HepG2 (cell line): Measurements from ENCODE around the gene WEE1. TPM values are rescaled to one million over a fixed set of nuclear protein-coding genes. Genes with fewer than 3 reads are reported as not detected.

ENCODE experiments used
- ATAD3A ChIP-seq: sonication (generic); formaldehyde crosslinking; IDR thresholded peaks from 2 replicates; pipeline ENCODE4 v1.4.0; 2020; ENCODE audit warnings: missing genetic modification reagents
- BHLHE40 ChIP-seq: IDR thresholded peaks from 2 replicates; pipeline ENCODE4 v1.6.1; 2011; ENCODE audit warnings: low read length, improper control_type of control experiment
- DNMT3B ChIP-seq: conservative IDR thresholded peaks from 2 replicates; pipeline ENCODE4 v1.6.1; 2016; ENCODE audit warnings: missing biosample characterization, control low read depth
- GATAD1 ChIP-seq: IDR thresholded peaks from 2 replicates; pipeline ENCODE4 v1.6.1; 2016; ENCODE audit warnings: missing genetic modification reagents, missing compliant biosample characterization
- IKZF1 ChIP-seq: fragments of 450-650 bp; IDR thresholded peaks from 2 replicates; pipeline ENCODE4 v1.7.1; 2016
- KLF11 ChIP-seq: IDR thresholded peaks from 2 replicates; pipeline ENCODE4 v1.6.1; 2016; ENCODE audit warnings: missing compliant biosample characterization
- MXI1 ChIP-seq: IDR thresholded peaks from 3 replicates; pipeline ENCODE4 v1.6.1; 2012; ENCODE audit warnings: low read depth, low read length, inconsistent platforms, borderline replicate concordance
- PCBP1 ChIP-seq: fragments of 200-400 bp; formaldehyde crosslinking; IDR thresholded peaks from 2 replicates; pipeline ENCODE4 v1.6.1; 2017; ENCODE audit warnings: mild to moderate bottlenecking, low read depth, low read length, borderline replicate concordance
- RNF2 ChIP-seq: fragments of 450-650 bp; conservative IDR thresholded peaks from 2 replicates; pipeline ENCODE4 v1.6.1; 2016; ENCODE audit warnings: low read depth
- SMAD3 ChIP-seq: sonication (generic); formaldehyde crosslinking; IDR thresholded peaks from 2 replicates; pipeline ENCODE4 v1.4.0; 2020; ENCODE audit warnings: missing genetic modification reagents
- SP5 ChIP-seq: IDR thresholded peaks from 2 replicates; pipeline ENCODE4 v1.6.1; 2016; ENCODE audit warnings: low read depth, borderline replicate concordance
- TAF1 ChIP-seq: sonication (generic); formaldehyde crosslinking; IDR thresholded peaks from 2 replicates; pipeline ENCODE4 v1.4.0; 2020; ENCODE audit warnings: missing genetic modification reagents
- U2AF1 ChIP-seq: fragments of 200-400 bp; formaldehyde crosslinking; optimal IDR thresholded peaks from 2 replicates; pipeline ENCODE3; 2017; ENCODE audit warnings: mild to moderate bottlenecking, low read depth, low read length
- ZFAT ChIP-seq: sonication (generic); formaldehyde crosslinking; conservative IDR thresholded peaks from 2 replicates; pipeline ENCODE4 v1.8.1; 2023; ENCODE audit warnings: missing genetic modification reagents, inconsistent platforms
- ZFY ChIP-seq: sonication (generic); formaldehyde crosslinking; IDR thresholded peaks from 2 replicates; pipeline ENCODE4 v1.4.0; 2020; ENCODE audit warnings: missing genetic modification reagents
- ZNF17 ChIP-seq: sonication (generic); formaldehyde crosslinking; IDR thresholded peaks from 2 replicates; pipeline ENCODE4 v1.5.0; 2020; ENCODE audit warnings: mild to moderate bottlenecking, missing genetic modification reagents
- ZNF326 ChIP-seq: sonication (generic); formaldehyde crosslinking; IDR thresholded peaks from 2 replicates; pipeline ENCODE4 v1.4.0; 2020; ENCODE audit warnings: missing genetic modification reagents, borderline replicate concordance
- ZNF343 ChIP-seq: sonication (generic); formaldehyde crosslinking; IDR thresholded peaks from 2 replicates; pipeline ENCODE4 v1.4.0; 2020; ENCODE audit warnings: mild to moderate bottlenecking, missing genetic modification reagents
- ZNF549 ChIP-seq: sonication (generic); formaldehyde crosslinking; IDR thresholded peaks from 2 replicates; pipeline ENCODE4 v1.5.0; 2020; ENCODE audit warnings: missing genetic modification reagents
- ZNF619 ChIP-seq: sonication (generic); formaldehyde crosslinking; IDR thresholded peaks from 2 replicates; pipeline ENCODE4 v1.4.0; 2020; ENCODE audit warnings: mild to moderate bottlenecking, missing genetic modification reagents
- ZNF672 ChIP-seq: sonication (generic); formaldehyde crosslinking; IDR thresholded peaks from 2 replicates; pipeline ENCODE4 v1.8.1; 2022; ENCODE audit warnings: missing genetic modification reagents
- ZNF766 ChIP-seq: sonication (generic); formaldehyde crosslinking; IDR thresholded peaks from 2 replicates; pipeline ENCODE4 v1.5.0; 2020; ENCODE audit warnings: missing genetic modification reagents, borderline replicate concordance
- ZNF841 ChIP-seq: sonication (generic); formaldehyde crosslinking; IDR thresholded peaks from 2 replicates; pipeline ENCODE4 v1.8.1; 2023; ENCODE audit warnings: missing genetic modification reagents, borderline replicate concordance
- polyA plus RNA-seq, 8 experiments: library from polyadenylated mRNA; depleted of rRNA in 3 of 8; stranded (reverse) in 7 of 8; unstranded in 1 of 8; fragments of >200 nt; fragmentation: Illumina TruSeq in 4 of 8; extraction: Trizol in 4 of 8; gene quantifications; 2 replicates each; pipeline versions ENCODE4 v1.2.1 to v1.2.3, GENCODE V29; 2011 to 2016; ENCODE audit warnings: low read depth in 4 of 8, missing spikeins in 1 of 8, mixed read lengths in 1 of 8; ENCODE audit not compliant: insufficient read depth in 1 of 8
- total RNA-seq, 5 experiments: library from RNA; depleted of rRNA; stranded (reverse); fragments of >200 nt; fragmentation: Illumina TruSeq; extraction: Trizol; gene quantifications; 2 replicates each; pipeline ENCODE4 v1.2.3, GENCODE V29; 2016; ENCODE audit warnings: low read depth in 1 of 5
- TF ChIP-seq, protein P1 (sequence below): sonication (generic); formaldehyde crosslinking; IDR thresholded peaks from 2 replicates; pipeline ENCODE4 v1.8.0; 2022; ENCODE audit warnings: low read depth, missing genetic modification reagents
- TF ChIP-seq, protein P2 (sequence below): IDR thresholded peaks from 2 replicates; pipeline ENCODE4 v1.6.1; 2016; ENCODE audit warnings: low read depth, borderline replicate concordance
- TF ChIP-seq, protein P3 (sequence below): sonication (generic); formaldehyde crosslinking; conservative IDR thresholded peaks from 2 replicates; pipeline ENCODE4 v1.4.0; 2020; ENCODE audit warnings: missing genetic modification reagents
- TF ChIP-seq, protein P4 (sequence below): sonication (generic); formaldehyde crosslinking; IDR thresholded peaks from 2 replicates; pipeline ENCODE4 v1.9.0; 2021; ENCODE audit warnings: missing genetic modification reagents, mild to moderate bottlenecking, borderline replicate concordance

WEE1 gene
- total and polyA plus RNA-seq, 2 of the 13 experiments (the other 11 are each of a cell fraction or from before 2014, with no cell fraction given), result 31.4 to 63.7 TPM

DNA sequence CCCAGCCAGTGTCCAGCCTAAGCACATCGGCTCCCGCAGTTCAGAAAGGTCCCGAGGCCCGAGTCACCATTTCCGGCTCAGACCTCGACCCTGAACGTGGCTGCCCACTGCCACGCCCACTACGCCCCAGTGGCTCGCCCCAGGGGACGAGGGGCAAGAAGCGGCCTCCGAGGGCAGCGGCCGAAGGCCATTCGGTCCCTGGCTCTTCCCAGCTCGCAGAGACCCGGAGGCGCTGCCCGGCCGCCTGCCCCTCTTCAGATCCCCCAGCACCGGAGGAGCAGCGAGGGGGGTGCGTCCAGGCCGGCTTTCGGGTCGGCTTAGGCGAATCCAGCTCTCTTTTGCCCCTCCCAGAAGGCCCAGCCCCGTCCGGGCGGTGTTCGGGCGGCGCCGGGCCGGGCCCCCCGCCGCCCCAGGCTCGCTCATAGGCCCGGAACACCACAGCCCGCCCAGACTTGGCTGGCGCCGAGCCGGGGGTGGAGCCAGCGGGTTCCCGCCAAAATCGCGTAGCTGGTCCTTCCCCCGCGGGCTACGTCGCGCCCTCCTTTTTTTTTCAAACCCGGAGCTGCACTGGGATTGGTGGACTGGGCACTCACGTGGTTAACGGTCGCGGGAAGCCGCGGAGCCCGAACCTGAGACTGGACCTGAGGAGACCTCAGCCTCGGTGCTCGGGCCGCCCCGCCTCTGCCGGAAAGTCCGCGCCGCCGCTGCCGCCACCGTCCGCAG, at the start of gene WEE1 (continued):
- TF ChIP-seq, protein P1, sequence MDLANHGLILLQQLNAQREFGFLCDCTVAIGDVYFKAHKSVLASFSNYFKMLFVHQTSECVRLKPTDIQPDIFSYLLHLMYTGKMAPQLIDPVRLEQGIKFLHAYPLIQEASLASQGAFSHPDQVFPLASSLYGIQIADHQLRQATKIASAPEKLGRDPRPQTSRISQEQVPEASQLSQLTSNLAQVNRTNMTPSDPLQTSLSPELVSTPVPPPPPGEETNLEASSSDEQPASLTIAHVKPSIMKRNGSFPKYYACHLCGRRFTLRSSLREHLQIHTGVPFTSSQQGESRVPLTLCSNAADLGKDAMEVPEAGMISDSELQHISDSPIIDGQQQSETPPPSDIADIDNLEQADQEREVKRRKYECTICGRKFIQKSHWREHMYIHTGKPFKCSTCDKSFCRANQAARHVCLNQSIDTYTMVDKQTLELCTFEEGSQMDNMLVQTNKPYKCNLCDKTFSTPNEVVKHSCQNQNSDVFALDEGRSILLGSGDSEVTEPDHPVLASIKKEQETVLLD, result peak; percentile 90
- TF ChIP-seq KLF11 (CRISPR knock-in tag), result no peak
- peak; percentile 86 for TF ChIP-seq TAF1
- no peak; the same call in 1 of the 3 replicates for TF ChIP-seq MXI1
- TF ChIP-seq DNMT3B (CRISPR knock-in tag), result no peak
- peak; percentile 52; the same call in 1 of the 2 replicates for TF ChIP-seq ZNF619
- no peak for TF ChIP-seq IKZF1
- TF ChIP-seq, protein P2, sequence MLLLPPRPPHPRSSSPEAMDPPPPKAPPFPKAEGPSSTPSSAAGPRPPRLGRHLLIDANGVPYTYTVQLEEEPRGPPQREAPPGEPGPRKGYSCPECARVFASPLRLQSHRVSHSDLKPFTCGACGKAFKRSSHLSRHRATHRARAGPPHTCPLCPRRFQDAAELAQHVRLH, result peak; percentile 89
- no peak for TF ChIP-seq ATAD3A (CRISPR knock-in tag)
- no peak for TF ChIP-seq ZNF17 (CRISPR knock-in tag)
- peak; percentile 66; the same call in 1 of the 2 replicates for TF ChIP-seq ZNF343 (CRISPR knock-in tag)
- TF ChIP-seq RNF2, result no peak; the same call in none of the 2 replicates
- no peak for TF ChIP-seq ZFAT (CRISPR knock-in tag)
- no peak for TF ChIP-seq BHLHE40
- peak; percentile 57; the same call in 1 of the 2 replicates for TF ChIP-seq ZNF841
- TF ChIP-seq ZNF672 (CRISPR knock-in tag), result no peak; the same call in 1 of the 2 replicates
- TF ChIP-seq ZNF766, result peak; percentile 63; the same call in 1 of the 2 replicates
- peak; percentile 69 for TF ChIP-seq ZFY (CRISPR knock-in tag)
- peak; percentile 89 for TF ChIP-seq SP5 (CRISPR knock-in tag)
- TF ChIP-seq U2AF1, result no peak
- TF ChIP-seq SMAD3 (CRISPR knock-in tag), result no peak
- peak; percentile 54 for TF ChIP-seq GATAD1 (CRISPR knock-in tag)
- no peak for TF ChIP-seq ZNF549 (CRISPR knock-in tag)
- TF ChIP-seq, protein P3, sequence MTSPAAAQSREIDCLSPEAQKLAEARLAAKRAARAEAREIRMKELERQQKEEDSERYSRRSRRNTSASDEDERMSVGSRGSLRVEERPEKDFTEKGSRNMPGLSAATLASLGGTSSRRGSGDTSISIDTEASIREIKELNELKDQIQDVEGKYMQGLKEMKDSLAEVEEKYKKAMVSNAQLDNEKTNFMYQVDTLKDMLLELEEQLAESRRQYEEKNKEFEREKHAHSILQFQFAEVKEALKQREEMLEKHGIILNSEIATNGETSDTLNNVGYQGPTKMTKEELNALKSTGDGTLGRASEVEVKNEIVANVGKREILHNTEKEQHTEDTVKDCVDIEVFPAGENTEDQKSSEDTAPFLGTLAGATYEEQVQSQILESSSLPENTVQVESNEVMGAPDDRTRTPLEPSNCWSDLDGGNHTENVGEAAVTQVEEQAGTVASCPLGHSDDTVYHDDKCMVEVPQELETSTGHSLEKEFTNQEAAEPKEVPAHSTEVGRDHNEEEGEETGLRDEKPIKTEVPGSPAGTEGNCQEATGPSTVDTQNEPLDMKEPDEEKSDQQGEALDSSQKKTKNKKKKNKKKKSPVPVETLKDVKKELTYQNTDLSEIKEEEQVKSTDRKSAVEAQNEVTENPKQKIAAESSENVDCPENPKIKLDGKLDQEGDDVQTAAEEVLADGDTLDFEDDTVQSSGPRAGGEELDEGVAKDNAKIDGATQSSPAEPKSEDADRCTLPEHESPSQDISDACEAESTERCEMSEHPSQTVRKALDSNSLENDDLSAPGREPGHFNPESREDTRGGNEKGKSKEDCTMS, result 0 out of 2 replicates have a peak, but pooled peaks have one; percentile 30
- no peak for TF ChIP-seq ZNF326
- TF ChIP-seq, protein P4, sequence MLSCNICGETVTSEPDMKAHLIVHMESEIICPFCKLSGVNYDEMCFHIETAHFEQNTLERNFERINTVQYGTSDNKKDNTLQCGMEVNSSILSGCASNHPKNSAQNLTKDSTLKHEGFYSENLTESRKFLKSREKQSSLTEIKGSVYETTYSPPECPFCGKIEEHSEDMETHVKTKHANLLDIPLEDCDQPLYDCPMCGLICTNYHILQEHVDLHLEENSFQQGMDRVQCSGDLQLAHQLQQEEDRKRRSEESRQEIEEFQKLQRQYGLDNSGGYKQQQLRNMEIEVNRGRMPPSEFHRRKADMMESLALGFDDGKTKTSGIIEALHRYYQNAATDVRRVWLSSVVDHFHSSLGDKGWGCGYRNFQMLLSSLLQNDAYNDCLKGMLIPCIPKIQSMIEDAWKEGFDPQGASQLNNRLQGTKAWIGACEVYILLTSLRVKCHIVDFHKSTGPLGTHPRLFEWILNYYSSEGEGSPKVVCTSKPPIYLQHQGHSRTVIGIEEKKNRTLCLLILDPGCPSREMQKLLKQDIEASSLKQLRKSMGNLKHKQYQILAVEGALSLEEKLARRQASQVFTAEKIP, result no peak
- TF ChIP-seq PCBP1, result 0 out of 2 replicates have a peak, but pooled peaks have one; percentile 11
